Neural progenitor cell (in vitro differentiated cells): Measurements from ENCODE around the gene SUPT20H. TPM values are rescaled to one million over a fixed set of nuclear protein-coding genes. Genes with fewer than 3 reads are reported as not detected.
"Not testable (repeated sequence)": the region's sequence is repeated elsewhere in the genome, so short reads cannot be mapped to it uniquely, and the experiment has no call there.

Experiments used
- DNase-seq: peaks from one replicate; pipeline ENCODE4 v3.0.0-alpha.2; 2016; ENCODE audit warnings: low spot score
- H2AFZ ChIP-seq: fragments of 200-600 bp; sonication (generic); replicated peaks from 2 replicates; pipeline ENCODE4 v1.6.1; 2016; ENCODE audit warnings: antibody characterized with exemption
- H3F3A ChIP-seq: fragments of 200-600 bp; sonication (generic); 2 replicates; pipeline ENCODE4 v1.6.1; 2016; ENCODE audit warnings: antibody characterized with exemption, low read depth
- H3K27ac ChIP-seq: fragments of 200-600 bp; sonication (generic); 2 replicates; pipeline ENCODE4 v1.5.1; 2016; ENCODE audit warnings: mild to moderate bottlenecking
- H3K27me3 ChIP-seq: fragments of 200-600 bp; sonication (generic); 2 replicates; pipeline ENCODE4 v1.6.1; 2016; ENCODE audit warnings: mild to moderate bottlenecking, moderate library complexity
- H3K36me3 ChIP-seq: fragments of 200-600 bp; sonication (generic); 2 replicates; pipeline ENCODE4 v1.5.1; 2016
- H3K4me1 ChIP-seq: fragments of 200-600 bp; sonication (generic); 2 replicates; pipeline ENCODE4 v1.6.1; 2016; ENCODE audit warnings: mixed run types
- H3K4me2 ChIP-seq: fragments of 200-600 bp; sonication (generic); 2 replicates; pipeline ENCODE4 v1.6.1; 2016
- H3K4me3 ChIP-seq: fragments of 200-600 bp; sonication (generic); 2 replicates; pipeline ENCODE4 v1.5.1; 2016
- H3K79me2 ChIP-seq: fragments of 200-600 bp; sonication (generic); 2 replicates; pipeline ENCODE4 v1.6.1; 2016; ENCODE audit warnings: low read depth
- H3K9ac ChIP-seq: fragments of 200-600 bp; sonication (generic); 2 replicates; pipeline ENCODE4 v1.6.1; 2016
- H3K9me3 ChIP-seq: fragments of 200-600 bp; sonication (generic); 2 replicates; pipeline ENCODE4 v1.5.1; 2016; ENCODE audit warnings: low read depth
- H4K20me1 ChIP-seq: fragments of 200-600 bp; sonication (generic); 2 replicates; pipeline ENCODE4 v1.6.1; 2016; ENCODE audit warnings: low read depth
- H3K27ac Mint-ChIP-seq: 3 replicates; pipeline ENCODE4 v1.8.0; 2021; ENCODE audit warnings: mixed read lengths
- H3K27me3 Mint-ChIP-seq: 2 replicates; pipeline ENCODE4 v1.8.0; 2022; ENCODE audit warnings: low read depth, mild to moderate bottlenecking, inconsistent platforms, moderate library complexity, mixed read lengths; ENCODE audit not compliant: insufficient read depth
- H3K36me3 Mint-ChIP-seq: 3 replicates; pipeline ENCODE4 v1.8.0; 2021; ENCODE audit warnings: mixed read lengths
- H3K4me1 Mint-ChIP-seq: 3 replicates; pipeline ENCODE4 v1.8.0; 2021; ENCODE audit warnings: mixed read lengths
- H3K4me3 Mint-ChIP-seq: 3 replicates; pipeline ENCODE4 v1.8.0; 2021; ENCODE audit warnings: mild to moderate bottlenecking, moderate library complexity, mixed read lengths
- H3K9me3 Mint-ChIP-seq: 3 replicates; pipeline ENCODE4 v1.8.0; 2020; ENCODE audit warnings: mixed read lengths
- CTCF ChIP-seq: fragments of 200-600 bp; sonication (generic); IDR thresholded peaks from 2 replicates; pipeline ENCODE4 v1.5.1; 2017; ENCODE audit warnings: antibody characterized with exemption, mild to moderate bottlenecking
- EZH2 ChIP-seq: fragments of 200-600 bp; sonication (generic); IDR thresholded peaks from 2 replicates; pipeline ENCODE4 v1.6.1; 2017; ENCODE audit warnings: antibody characterized with exemption, mild to moderate bottlenecking, moderate library complexity
- EZH2phosphoT487 ChIP-seq: fragments of 200-600 bp; sonication (generic); IDR thresholded peaks from 2 replicates; pipeline ENCODE4 v1.6.1; 2017; ENCODE audit warnings: antibody characterized with exemption
- total RNA-seq: library from RNA; depleted of rRNA; stranded (reverse); fragments of >200 nt; gene quantifications from 2 replicates; pipeline ENCODE4 v1.2.3, GENCODE V29; 2015; ENCODE audit warnings: low replicate concordance

SUPT20H gene
- total RNA-seq, 1 donor from 2014 or later: 88.2 TPM

GRCh38 chr13:37059848-37060192 lies 332 bp upstream of the SUPT20H start:
- no peak for TF ChIP-seq EZH2phosphoT487
- no peak for TF ChIP-seq EZH2
- no peak for TF ChIP-seq CTCF
- peaks cover 45% of the 10 kb centered on the region for H3K79me2 ChIP-seq
- no peak overlapping the region for H3K27ac ChIP-seq
- no peak overlapping the region for H3K9ac ChIP-seq
- peaks cover 3% of the 10 kb centered on the region for H3K27me3 Mint-ChIP-seq
- H3K27ac Mint-ChIP-seq: peak overlapping the region; percentile 63
- H3F3A ChIP-seq: no peaks in the 10 kb centered on the region
- peak overlapping the region; percentile 99 for H3K4me3 Mint-ChIP-seq
- H3K36me3 ChIP-seq: peaks cover 3% of the 10 kb centered on the region
- peaks cover 7% of the 10 kb centered on the region for H3K4me1 ChIP-seq
- H3K9me3 ChIP-seq: no peaks in the 10 kb centered on the region
- peaks cover 17% of the 10 kb centered on the region for H3K36me3 Mint-ChIP-seq
- H3K27me3 ChIP-seq: no peaks in the 10 kb centered on the region
- peak overlapping the region; percentile 83 for H3K4me3 ChIP-seq
- H2AFZ ChIP-seq: peak overlapping the region; percentile 89
- H4K20me1 ChIP-seq: no peaks in the 10 kb centered on the region
- DNase-seq: no peak
- H3K4me1 Mint-ChIP-seq: peaks cover 6% of the 10 kb centered on the region
- H3K9me3 Mint-ChIP-seq: peaks cover 15% of the 10 kb centered on the region
- peak overlapping the region; percentile 88 for H3K4me2 ChIP-seq

DNA sequence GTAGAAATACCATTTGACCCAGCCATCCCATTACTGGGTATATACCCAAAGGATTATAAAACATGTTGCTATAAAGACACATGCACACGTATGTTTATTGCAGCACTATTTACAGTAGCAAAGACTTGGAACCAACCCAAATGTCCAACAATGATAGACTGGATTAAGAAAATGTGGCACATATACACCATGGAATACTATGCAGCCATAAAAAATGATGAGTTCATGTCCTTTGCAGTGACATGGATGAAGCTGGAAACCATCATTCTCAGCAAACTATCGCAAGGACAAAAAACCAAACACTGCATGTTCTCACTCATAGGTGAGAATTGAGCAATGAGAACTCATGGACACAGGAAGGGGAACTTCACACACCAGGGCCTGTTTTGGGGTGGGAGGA lies 3.3 kb downstream of the SUPT20H start:
- not testable (repeated sequence) for H3K4me1 ChIP-seq, H3K36me3 ChIP-seq, DNase-seq, H3K4me3 Mint-ChIP-seq, H3F3A ChIP-seq, H3K4me1 Mint-ChIP-seq, H3K4me2 ChIP-seq, H3K9me3 ChIP-seq, H3K27ac ChIP-seq, H2AFZ ChIP-seq, H3K4me3 ChIP-seq, H3K27me3 Mint-ChIP-seq, H3K27me3 ChIP-seq, H3K9ac ChIP-seq, H3K27ac Mint-ChIP-seq
- Mint-ChIP-seq H3K9me3 (peaks cover 30% of the 10 kb centered on the region), H3K36me3 (peaks cover 41% of the 10 kb centered on the region)
- peaks cover 13% of the 10 kb centered on the region for H4K20me1 ChIP-seq
- peaks cover 78% of the 10 kb centered on the region for H3K79me2 ChIP-seq

DNA sequence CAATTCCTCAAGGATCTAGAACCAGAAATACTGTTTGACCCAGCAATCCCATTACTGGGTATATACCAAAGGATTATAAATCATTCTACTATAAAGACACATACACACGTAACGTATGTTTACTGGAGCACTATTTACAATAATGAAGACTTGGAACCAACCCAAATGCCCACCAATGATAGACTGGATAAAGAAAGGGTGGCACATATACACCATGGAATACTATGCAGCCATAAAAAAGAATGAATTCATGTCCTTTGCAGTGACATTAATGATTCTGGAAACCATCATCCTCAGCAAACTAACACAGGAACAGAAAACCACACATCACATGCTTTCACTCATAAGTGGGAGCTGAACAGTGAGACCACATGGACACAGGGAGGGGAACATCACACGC lies 6.4 kb downstream of the SUPT20H start:
- not testable (repeated sequence) for H3K36me3 ChIP-seq, H3K4me2 ChIP-seq, H3K9ac ChIP-seq, H3K27ac Mint-ChIP-seq, DNase-seq, H3K27ac ChIP-seq, H2AFZ ChIP-seq, H3K27me3 ChIP-seq, H3K4me1 ChIP-seq, H3K27me3 Mint-ChIP-seq, H3K9me3 ChIP-seq, H3K4me1 Mint-ChIP-seq, H3F3A ChIP-seq, H3K4me3 Mint-ChIP-seq, H3K4me3 ChIP-seq
- H3K9me3 Mint-ChIP-seq: peaks cover 27% of the 10 kb centered on the region
- Histone ChIP-seq H4K20me1 (peaks cover 33% of the 10 kb centered on the region), H3K79me2 (peaks cover 96% of the 10 kb centered on the region)
- H3K36me3 Mint-ChIP-seq: peaks cover 40% of the 10 kb centered on the region

GRCh38 chr13:37049810-37050209 lies 9.7 kb downstream of the SUPT20H start:
- Histone ChIP-seq H3K36me3 (peaks cover 20% of the 10 kb centered on the region), H4K20me1 (peaks cover 33% of the 10 kb centered on the region), H3K4me1 (no peaks in the 10 kb centered on the region), H3K79me2 (peaks cover 77% of the 10 kb centered on the region), H2AFZ (no peak overlapping the region), H3K27ac (no peak overlapping the region), H3K4me3 (no peak overlapping the region), H3K9me3 (no peaks in the 10 kb centered on the region), H3K9ac (no peak overlapping the region), H3K4me2 (no peak overlapping the region), H3F3A (no peaks in the 10 kb centered on the region), H3K27me3 (no peaks in the 10 kb centered on the region)
- Mint-ChIP-seq H3K27ac (no peak overlapping the region), H3K36me3 (peaks cover 27% of the 10 kb centered on the region), H3K9me3 (peaks cover 15% of the 10 kb centered on the region), H3K4me1 (no peaks in the 10 kb centered on the region), H3K27me3 (no peaks in the 10 kb centered on the region), H3K4me3 (no peak overlapping the region)
- no peak for DNase-seq
- peak; percentile 47 for TF ChIP-seq CTCF
- no peak for TF ChIP-seq EZH2
